GM18907 (cell line): Measurements from ENCODE around the gene VAC14.

Source experiments
- ATAC-seq: cut with Tn5 transposase; IDR thresholded peaks from one replicate; pipeline ENCODE4 v1.9.1; 2021; ENCODE audit warnings: mild to moderate bottlenecking, moderate library complexity; ENCODE audit not compliant: unreplicated experiment

VAC14 gene

DNA sequence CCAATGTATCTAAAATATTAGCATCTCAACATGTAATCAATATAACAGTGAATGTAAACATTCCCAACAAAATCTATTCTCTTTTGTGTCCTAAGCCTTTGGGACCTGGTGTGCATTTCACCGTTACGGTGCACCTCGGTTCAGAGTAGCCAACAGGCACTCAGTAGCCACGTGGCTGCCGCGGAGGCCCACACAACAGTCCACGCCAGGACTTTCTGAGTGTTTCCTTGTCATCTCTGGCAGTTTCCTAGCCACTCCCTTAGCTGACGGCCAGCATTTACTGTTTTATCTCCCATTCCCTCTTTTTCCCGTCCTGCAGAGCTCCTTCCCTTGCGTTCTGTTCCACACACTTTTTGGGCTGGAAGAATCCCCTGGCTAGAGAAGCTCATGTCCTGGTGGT lies 36.3 kb downstream of the VAC14 start:
- ATAC-seq, result no peak

DNA sequence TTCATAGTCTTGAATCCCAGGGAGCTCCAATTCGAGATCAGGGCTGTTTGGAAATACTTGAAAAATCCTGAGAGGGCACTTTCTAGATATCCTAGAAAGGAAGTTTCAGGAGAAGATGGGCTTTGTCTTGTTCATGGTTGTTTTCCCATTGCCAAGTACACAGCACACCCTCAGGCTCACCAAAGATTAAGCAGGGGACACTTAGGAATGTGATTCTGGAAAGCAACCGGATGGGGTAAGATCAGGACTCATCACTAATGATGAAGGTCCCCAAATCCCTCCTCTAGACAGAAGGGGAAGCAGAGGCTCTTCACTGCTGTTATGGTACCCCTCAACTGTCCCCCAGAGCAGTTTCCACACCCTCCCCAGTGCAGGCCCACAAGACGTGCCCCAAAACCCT lies 40.7 kb downstream of the VAC14 start:
- ATAC-seq, result no peak

DNA sequence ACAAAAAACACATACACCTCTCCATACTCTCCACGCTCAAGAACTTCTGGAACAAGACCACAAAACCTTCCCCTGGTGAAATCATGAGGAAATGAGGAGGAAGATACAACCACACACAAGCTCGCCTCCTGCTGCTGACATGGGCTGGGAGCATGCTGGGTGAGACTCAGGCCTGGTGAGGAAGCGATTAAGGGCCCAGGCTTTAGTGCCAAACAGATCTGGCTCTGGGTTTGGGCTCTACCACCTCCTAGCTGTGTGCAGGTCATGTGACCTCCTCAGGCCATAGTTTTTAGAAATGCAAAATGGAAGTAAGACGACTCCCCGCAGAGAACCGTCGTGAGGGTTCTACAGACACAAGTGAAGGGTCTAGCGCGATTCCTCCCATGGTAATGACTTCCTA lies 41.3 kb downstream of the VAC14 start:
- ATAC-seq, result no peak

- ATAC-seq, result no peak
These were observed 42.2 kb downstream of the VAC14 start for GRCh38 chr16:70758786-70759185.

GRCh38 chr16:70757183-70757582 lies 43.8 kb downstream of the VAC14 start:
- ATAC-seq, result no peak

GRCh38 chr16:70756071-70756470 lies 44.9 kb downstream of the VAC14 start:
- ATAC-seq, result no peak

DNA sequence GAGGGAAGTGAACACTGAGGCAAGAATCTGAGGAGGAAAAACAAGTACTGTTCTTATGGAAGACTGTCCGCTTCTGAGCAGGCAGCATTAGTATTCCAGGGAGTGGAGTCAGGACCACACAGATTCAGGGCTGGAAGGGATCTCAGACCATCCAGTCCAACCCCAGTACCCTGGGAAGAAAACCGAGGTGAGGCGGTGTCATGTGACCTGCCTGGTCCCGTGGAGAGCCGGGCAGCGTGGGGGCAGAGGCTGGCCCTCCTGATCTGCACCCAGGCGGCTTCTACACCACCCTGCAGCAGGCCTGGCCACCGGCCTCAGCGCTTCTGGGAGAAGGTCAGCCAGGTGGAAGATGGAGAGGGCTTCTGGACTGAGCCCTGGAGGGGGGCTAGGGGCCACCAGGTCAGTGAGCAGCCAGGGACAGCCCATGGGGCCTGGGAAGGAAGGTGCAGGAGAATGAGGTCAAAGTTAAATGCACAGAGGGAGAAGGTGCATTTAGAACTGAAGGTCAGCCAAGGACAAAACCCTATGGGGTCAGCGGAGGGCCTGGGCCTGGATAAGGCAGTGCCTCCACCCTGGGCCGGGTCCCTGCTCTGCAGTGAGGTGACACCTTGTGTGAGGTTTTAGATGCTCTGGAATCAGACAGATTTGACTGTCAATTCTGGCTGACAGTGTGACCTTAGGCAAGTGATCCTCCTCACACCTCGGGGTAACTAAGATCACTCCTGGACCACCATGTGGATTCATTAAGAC lies 45.9 kb downstream of the VAC14 start:
- no peak for ATAC-seq

DNA sequence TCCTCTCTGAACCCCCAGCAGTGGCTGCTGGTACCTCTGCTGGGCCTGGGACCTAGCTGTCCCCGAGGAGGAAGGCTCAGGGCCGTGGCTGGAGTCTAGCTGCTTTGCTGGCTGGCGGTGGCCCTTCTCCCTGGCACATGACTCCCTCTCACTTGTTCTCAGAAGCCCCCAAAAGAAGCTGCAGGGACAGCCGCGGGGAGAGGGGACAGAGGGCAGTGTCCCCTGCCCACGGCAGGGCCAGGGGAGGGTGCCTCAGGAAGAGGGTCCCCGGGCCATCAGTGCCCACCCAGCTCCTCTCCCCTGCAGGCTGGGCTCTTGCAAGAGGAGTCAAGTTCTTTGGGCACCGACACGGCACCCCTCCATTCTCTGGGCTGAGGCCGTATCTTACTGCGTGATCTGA lies 46.6 kb downstream of the VAC14 start:
- no peak for ATAC-seq

- no peak for ATAC-seq
These were observed 47.1 kb downstream of the VAC14 start for GRCh38 chr16:70753694-70754325.

GRCh38 chr16:70753228-70753627 lies 47.7 kb downstream of the VAC14 start:
- ATAC-seq, result no peak

DNA sequence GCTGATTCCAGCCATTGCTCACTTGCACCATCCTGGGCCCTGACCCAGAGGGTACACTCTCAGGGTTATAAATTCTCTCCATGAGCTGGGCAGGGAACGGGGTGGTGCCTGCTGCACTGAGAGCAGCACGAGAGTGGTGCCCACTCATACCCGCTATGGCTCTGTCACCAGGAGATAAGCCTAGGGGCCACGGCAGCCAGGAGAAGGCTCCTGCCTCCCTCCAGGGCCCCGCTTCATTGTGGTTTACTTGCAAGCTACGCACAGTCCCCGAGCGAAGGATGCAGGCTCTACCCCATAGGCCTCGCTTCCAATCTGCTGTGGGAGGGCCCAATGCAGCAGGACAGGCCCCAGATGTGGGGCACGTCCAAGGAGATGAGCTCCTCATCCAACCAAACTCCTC lies 48.5 kb downstream of the VAC14 start:
- ATAC-seq, result no peak

- no peak for ATAC-seq
These were observed 49.4 kb downstream of the VAC14 start for GRCh38 chr16:70751593-70751992.

GRCh38 chr16:70750893-70751467 lies 50.0 kb downstream of the VAC14 start:
- no peak for ATAC-seq

DNA sequence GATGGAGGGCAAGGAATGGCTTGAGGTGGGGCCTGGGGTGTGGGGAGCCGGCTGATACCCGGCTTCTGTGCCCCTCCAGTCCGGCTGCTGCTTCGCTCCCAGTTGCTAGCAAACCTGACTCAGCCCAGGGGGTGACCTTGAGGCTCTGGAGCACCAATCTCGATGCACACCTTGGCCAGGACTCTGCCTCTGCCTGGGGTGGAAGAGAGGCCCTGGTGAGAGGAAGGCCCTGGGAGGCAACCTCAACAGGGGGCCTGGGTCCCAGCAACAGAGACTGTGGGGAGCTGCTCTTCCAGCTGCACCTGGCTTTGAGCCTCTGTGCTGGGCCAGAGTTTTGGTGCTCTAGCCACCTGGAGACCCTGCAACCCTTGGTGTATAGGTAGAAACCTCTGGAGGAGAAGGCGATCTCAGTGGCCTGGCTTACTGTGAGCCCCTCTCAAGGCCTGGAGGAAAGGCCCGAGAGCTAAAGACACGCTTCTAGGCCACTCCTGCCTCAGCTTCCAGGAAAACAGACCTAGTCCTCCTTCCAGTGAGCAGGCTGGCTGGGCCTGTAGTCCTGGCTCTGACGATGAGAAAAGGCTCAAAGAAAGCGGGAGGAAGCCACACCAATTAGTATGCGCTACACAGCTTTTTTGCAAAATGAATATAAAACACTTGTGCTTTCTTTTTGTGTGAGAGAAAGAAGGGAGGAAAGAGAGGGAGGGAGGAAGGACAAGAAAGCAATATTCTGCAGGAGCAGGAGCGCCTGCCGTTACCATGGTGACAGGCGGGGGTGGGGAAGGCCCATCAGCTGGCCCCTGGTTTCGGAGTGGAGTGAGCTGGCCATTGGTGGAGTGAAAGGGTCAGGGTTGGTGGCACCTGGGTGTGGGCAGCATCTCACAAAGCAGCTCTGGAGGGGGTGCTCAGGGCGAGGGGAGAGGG lies 51.0 kb downstream of the VAC14 start:
- no peak for ATAC-seq

- no peak for ATAC-seq
These were observed 51.8 kb downstream of the VAC14 start for GRCh38 chr16:70749006-70749678.

- no peak for ATAC-seq
These were observed 53.0 kb downstream of the VAC14 start for GRCh38 chr16:70747703-70748631.

- ATAC-seq, result no peak
These were observed 54.1 kb downstream of the VAC14 start for GRCh38 chr16:70746708-70747424.

DNA sequence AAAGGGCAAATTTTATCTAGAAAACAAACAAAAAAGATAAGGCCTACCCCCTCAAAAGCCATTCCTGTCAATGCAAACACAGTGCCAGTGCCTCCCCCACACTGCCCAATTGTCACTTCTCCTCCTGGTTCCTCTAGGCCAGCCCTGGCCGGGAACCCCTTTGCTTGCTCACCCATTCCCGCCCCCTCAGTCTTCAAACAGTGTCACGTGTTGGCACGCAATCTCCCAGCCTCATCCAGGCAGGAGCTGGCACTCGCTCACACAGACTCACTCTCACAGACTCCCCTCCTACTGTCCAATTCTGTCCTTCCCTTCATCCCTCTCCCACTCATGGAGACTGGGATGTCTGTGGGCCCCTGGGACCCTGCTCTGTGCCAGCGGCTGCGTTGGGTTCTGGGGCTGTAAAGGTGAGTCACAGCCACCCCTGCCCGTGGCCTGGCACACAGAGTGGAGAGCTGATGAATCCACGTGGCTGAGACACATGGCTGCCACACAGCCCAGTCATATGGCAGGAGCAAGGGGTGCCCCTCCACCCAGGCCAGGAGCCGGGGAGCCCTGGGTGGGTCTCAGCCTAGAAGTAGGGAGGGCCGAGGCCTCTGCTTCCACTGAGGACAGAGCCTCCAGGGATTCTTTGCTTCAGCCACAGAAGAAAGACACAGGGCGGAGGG lies 54.8 kb downstream of the VAC14 start:
- no peak for ATAC-seq
